Measurements from ENCODE around the gene CEP57L1. TPM values are rescaled to one million over a fixed set of nuclear protein-coding genes. Genes with fewer than 3 reads are reported as not detected.

The CEP57L1 gene
- 23.3 and 25.0 TPM in 2 replicates for polyA plus RNA-seq

DNA sequence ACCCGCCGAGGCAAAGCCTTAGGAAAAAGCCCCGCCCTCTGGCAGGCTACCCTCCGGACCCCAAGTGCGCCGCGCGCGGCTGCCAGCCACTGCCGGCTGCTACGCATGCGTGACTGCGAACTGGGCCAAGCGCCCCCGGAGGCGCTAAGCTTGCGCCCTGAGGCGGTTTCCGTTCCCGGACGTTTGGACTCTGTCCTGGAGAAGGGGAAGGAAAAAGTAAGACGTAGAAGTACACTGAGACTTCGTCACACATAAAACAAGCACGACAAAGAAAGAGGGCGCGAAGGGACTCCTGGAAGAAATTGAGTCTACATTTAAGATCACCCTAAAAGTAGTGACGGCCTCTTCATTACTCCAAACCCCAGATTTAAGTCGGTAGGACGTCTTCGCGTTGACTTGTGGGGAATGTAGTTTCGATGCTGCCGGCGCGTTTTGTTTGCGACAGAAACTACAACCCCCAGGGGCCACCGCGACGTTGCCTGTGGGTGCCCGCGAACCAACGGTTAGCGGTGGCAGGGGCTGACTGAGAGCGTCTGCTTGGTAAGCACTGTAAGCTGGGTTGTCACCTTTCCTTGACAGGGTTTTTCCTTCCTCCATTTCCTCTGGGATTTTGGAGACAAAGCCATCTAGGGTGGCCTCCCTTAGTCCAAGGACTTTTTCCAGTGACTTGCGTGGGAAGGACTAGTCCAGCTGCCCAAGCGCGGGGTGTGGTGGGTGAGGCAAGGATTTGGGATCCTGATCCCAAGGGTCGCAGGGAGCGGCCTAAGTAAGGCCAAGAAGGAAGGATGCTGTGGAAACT lies at the start of gene CEP57L1:
Gene CEP57L1 (plus strand): TSS at position 472 of the 799 bp plus-strand sequence. CDS start 49,715 bp downstream, outside the sequence.

DNA sequence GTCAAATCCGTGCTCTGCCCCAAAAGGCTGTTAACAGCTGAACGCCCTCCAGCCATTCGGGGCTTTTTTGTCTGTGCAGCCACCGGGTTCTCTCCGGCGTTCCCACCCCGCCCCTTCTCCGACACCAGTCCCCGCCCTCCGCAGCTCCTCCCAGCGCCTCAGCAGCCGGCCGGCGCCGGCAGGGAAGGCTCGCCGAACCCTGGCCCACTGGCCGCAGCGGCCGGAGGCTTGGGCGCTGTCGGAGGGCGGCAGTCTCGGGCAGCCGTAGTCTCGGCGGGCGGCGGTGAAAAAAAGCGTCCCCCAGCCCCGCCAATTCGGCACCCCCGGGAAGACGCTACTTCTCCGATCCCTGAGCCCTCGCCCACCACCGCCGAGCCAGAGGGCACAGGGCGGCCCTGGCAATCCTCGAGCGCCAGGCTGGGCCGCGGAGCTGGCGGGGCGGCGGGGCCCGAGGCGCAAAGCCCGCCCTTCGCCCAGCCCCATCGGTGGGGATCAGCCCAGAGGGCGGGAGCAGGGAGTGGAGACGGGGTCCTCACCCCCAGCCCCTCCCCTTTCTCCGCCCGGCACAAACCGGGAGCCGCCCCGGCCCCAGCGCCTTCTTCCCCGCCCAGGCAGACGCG lies 781 bp upstream of the CEP57L1 start, which contains the start of gene SESN1:
Gene SESN1 (minus strand): TSS at position 431 of the 620 bp plus-strand sequence. CDS start 773 bp downstream, outside the sequence.

Other genes with a start within 250 kb of the CEP57L1 start
- gene ARMC2, start 247.1 kb upstream of the CEP57L1 start, polyA plus RNA-seq: 1.9 and 2.7 TPM in 2 replicates
- 34.0 and 38.9 TPM in 2 replicates for gene SESN1, start 661 bp upstream of the CEP57L1 start, polyA plus RNA-seq

Data from Purkinje cell (primary cell).